Smooth muscle cell (in vitro differentiated cells): ENCODE data around the gene KCNJ1. TPM values are rescaled to one million over a fixed set of nuclear protein-coding genes. Genes with fewer than 3 reads are reported as not detected.

Source experiments
- DNase-seq: peaks from one replicate; lab custom pipeline; 2025; ENCODE audit not compliant: unreplicated experiment; lab: John Stamatoyannopoulos, UW
- H2AFZ ChIP-seq: fragments of 200-600 bp; sonication (generic); 2 replicates; pipeline ENCODE4 v1.6.0; 2016; ENCODE audit warnings: antibody characterized with exemption, low read depth, mild to moderate bottlenecking
- H3F3A ChIP-seq: fragments of 200-600 bp; sonication (generic); 2 replicates; pipeline ENCODE4 v1.6.0; 2017; ENCODE audit warnings: antibody characterized with exemption, low read depth
- H3K27ac ChIP-seq: fragments of 200-600 bp; sonication (generic); 2 replicates; pipeline ENCODE4 v1.5.1; 2016; ENCODE audit warnings: low read depth, mild to moderate bottlenecking
- H3K27me3 ChIP-seq: fragments of 200-600 bp; sonication (generic); 2 replicates; pipeline ENCODE4 v1.6.1; 2016; ENCODE audit warnings: low read depth, mild to moderate bottlenecking
- H3K36me3 ChIP-seq: fragments of 200-600 bp; sonication (generic); 2 replicates; pipeline ENCODE4 v1.5.1; 2016; ENCODE audit warnings: low read depth
- H3K4me1 ChIP-seq: fragments of 200-600 bp; sonication (generic); 2 replicates; pipeline ENCODE4 v1.5.1; 2016; ENCODE audit warnings: low read depth
- H3K4me2 ChIP-seq: fragments of 200-600 bp; sonication (generic); 2 replicates; pipeline ENCODE4 v1.6.0; 2016; ENCODE audit warnings: mild to moderate bottlenecking
- H3K4me3 ChIP-seq: fragments of 200-600 bp; sonication (generic); 2 replicates; pipeline ENCODE4 v1.5.1; 2016; ENCODE audit warnings: mild to moderate bottlenecking
- H3K79me2 ChIP-seq: fragments of 200-600 bp; sonication (generic); 2 replicates; pipeline ENCODE4 v1.6.0; 2016; ENCODE audit warnings: low read depth, mild to moderate bottlenecking
- H3K9ac ChIP-seq: fragments of 200-600 bp; sonication (generic); 2 replicates; pipeline ENCODE4 v1.6.0; 2016; ENCODE audit warnings: low read depth
- H3K9me3 ChIP-seq: fragments of 200-600 bp; sonication (generic); replicated peaks from 2 replicates; pipeline ENCODE4 v1.5.1; 2016; ENCODE audit warnings: low read depth
- H4K20me1 ChIP-seq: fragments of 200-600 bp; sonication (generic); 2 replicates; pipeline ENCODE4 v1.6.0; 2016; ENCODE audit warnings: low read depth
- CTCF ChIP-seq: fragments of 200-600 bp; sonication (generic); IDR thresholded peaks from 2 replicates; pipeline ENCODE4 v1.5.1; 2017; ENCODE audit warnings: borderline replicate concordance, mild to moderate bottlenecking, antibody characterized with exemption; ENCODE audit not compliant: insufficient read depth, poor library complexity, severe bottlenecking
- WGBS: methylation state at CpG from one replicate; pipeline ENCODE4 v1.1.7; 2016; ENCODE audit warnings: low lambda C conversion rate; 5-methylcytosine and 5-hydroxymethylcytosine counted together
- polyA plus RNA-seq: library from polyadenylated mRNA; unstranded; fragments of >200 nt; fragmentation: Nextera tagmentation; extraction: Ambion mirVana; gene quantifications from 2 replicates; pipeline ENCODE4 v1.2.1, GENCODE V29; 2016
- total RNA-seq: library from RNA; depleted of rRNA; stranded (reverse); fragments of >200 nt; gene quantifications from 2 replicates; pipeline ENCODE4 v1.2.3, GENCODE V29; 2014

The KCNJ1 gene
- total and polyA plus RNA-seq, 2 experiments from 2014 or later: 0.99 TPM; not detected in 1

GRCh38 chr11:128845334-128845780 is 21.7 kb downstream of the KCNJ1 start:
- no peaks in the 10 kb centered on the region for H3F3A ChIP-seq
- no peak for TF ChIP-seq CTCF
- WGBS: 85% methylated on average over 2 of the region's 2 CpGs

GRCh38 chr11:128843198-128843785 is 23.8 kb downstream of the KCNJ1 start:
- no peak overlapping the region for H3K4me3 ChIP-seq
- H3K27ac ChIP-seq: no peak overlapping the region
- TF ChIP-seq CTCF: no peak
- 93% methylated on average over 2 of the region's 2 CpGs for WGBS
- H3K79me2 ChIP-seq: no peaks in the 10 kb centered on the region
- no peaks in the 10 kb centered on the region for H4K20me1 ChIP-seq
- no peaks in the 10 kb centered on the region for H3K4me1 ChIP-seq
- no peak overlapping the region for H3K4me2 ChIP-seq
- no peak overlapping the region for H3K9ac ChIP-seq
- H3K27me3 ChIP-seq: peaks cover 4% of the 10 kb centered on the region
- no peak overlapping the region for H2AFZ ChIP-seq
- H3K36me3 ChIP-seq: no peaks in the 10 kb centered on the region
- DNase-seq: no peak
- H3K9me3 ChIP-seq: no peaks in the 10 kb centered on the region
- no peaks in the 10 kb centered on the region for H3F3A ChIP-seq

More at GRCh38 chr11:128845334-128845780, 21.7 kb downstream of the KCNJ1 start:
- H3K79me2 ChIP-seq: no peaks in the 10 kb centered on the region
- no peak for DNase-seq
- no peaks in the 10 kb centered on the region for H3K4me1 ChIP-seq
- H3K9me3 ChIP-seq: no peaks in the 10 kb centered on the region
- no peaks in the 10 kb centered on the region for H3K36me3 ChIP-seq
- H3K27me3 ChIP-seq: peaks cover 4% of the 10 kb centered on the region
- no peak overlapping the region for H3K9ac ChIP-seq
- no peak overlapping the region for H3K4me2 ChIP-seq
- H4K20me1 ChIP-seq: no peaks in the 10 kb centered on the region
- H2AFZ ChIP-seq: no peak overlapping the region
- H3K4me3 ChIP-seq: no peak overlapping the region
- no peak overlapping the region for H3K27ac ChIP-seq

- Histone ChIP-seq H3K36me3 (no peaks in the 10 kb centered on the region), H3K9ac (no peak overlapping the region)
- WGBS: 95% methylated on average over 7 of the region's 7 CpGs
Observed at GRCh38 chr11:128841461-128842072, 25.5 kb downstream of the KCNJ1 start.

More at GRCh38 chr11:128841461-128842072, 25.5 kb downstream of the KCNJ1 start:
- Histone ChIP-seq H3K4me3 (no peak overlapping the region), H3K27ac (no peak overlapping the region), H2AFZ (no peak overlapping the region), H3K79me2 (no peaks in the 10 kb centered on the region), H3K27me3 (peaks cover 4% of the 10 kb centered on the region), H3K4me2 (no peak overlapping the region), H3K9me3 (no peaks in the 10 kb centered on the region), H3K4me1 (no peaks in the 10 kb centered on the region), H4K20me1 (no peaks in the 10 kb centered on the region), H3F3A (no peaks in the 10 kb centered on the region)
- no peak for DNase-seq
- no peak for TF ChIP-seq CTCF
